ENCODE results near the gene DHRS13.

DNA sequence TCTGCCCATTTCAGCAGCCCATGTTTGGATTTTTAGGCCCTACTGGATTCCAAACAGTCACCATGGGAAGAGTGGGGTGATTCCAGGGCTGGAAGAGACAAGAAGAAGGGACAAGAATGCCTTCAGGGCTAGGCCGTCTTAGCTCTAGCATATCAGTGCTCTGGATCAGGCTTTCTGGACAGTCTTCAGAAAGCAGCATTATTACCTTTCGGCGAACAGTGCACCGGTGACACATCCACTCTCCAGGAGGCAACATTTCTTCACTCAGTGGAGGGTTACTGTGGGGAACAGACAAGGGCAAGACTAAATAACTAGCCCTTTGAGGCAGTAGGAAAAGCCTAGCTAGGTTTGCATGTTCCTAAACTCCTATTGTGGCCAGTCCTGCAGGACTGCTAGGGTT, 23.9 kb upstream of the DHRS13 start:
- no peak for TF ChIP-seq GATA2 (IDR thresholded peaks at IDR 0.05; ENCODE audit: low read depth, low read length)
- no peak for TF ChIP-seq GATA3 (IDR thresholded peaks at IDR 0.05; ENCODE audit: low read depth, low read length)
